Mammary epithelial cell (primary cell): ENCODE data around the gene F5.

Experiments
- EZH2 ChIP-seq: IDR thresholded peaks from 2 replicates; pipeline ENCODE4 v1.6.1; 2012; ENCODE audit warnings: low read length, inconsistent platforms, borderline replicate concordance
- TF ChIP-seq, protein P1 (sequence below), 2 donors: IDR thresholded peaks in 1 of 2; conservative IDR thresholded peaks in 1 of 2; 2 replicates each; pipeline ENCODE4 v1.5.1; 2011 to 2012; ENCODE audit warnings: inconsistent platforms in 2 of 2, low read length in 2 of 2, mild to moderate bottlenecking in 2 of 2, control low read depth in 1 of 2, low read depth in 1 of 2; ENCODE audit not compliant: insufficient read depth in 1 of 2; ENCODE audit errors: extremely low read depth in 1 of 2

- TF ChIP-seq, protein P1, sequence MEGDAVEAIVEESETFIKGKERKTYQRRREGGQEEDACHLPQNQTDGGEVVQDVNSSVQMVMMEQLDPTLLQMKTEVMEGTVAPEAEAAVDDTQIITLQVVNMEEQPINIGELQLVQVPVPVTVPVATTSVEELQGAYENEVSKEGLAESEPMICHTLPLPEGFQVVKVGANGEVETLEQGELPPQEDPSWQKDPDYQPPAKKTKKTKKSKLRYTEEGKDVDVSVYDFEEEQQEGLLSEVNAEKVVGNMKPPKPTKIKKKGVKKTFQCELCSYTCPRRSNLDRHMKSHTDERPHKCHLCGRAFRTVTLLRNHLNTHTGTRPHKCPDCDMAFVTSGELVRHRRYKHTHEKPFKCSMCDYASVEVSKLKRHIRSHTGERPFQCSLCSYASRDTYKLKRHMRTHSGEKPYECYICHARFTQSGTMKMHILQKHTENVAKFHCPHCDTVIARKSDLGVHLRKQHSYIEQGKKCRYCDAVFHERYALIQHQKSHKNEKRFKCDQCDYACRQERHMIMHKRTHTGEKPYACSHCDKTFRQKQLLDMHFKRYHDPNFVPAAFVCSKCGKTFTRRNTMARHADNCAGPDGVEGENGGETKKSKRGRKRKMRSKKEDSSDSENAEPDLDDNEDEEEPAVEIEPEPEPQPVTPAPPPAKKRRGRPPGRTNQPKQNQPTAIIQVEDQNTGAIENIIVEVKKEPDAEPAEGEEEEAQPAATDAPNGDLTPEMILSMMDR (conservative IDR thresholded peaks at IDR 0.05 in 1 of 2, IDR thresholded peaks at IDR 0.05 in 1 of 2; ENCODE audit: extremely low read depth in 1 of 2, insufficient read depth in 1 of 2, low read depth in 1 of 2, low read length in 2 of 2), result no peak
- TF ChIP-seq EZH2, result no peak
These were observed 22.6 kb downstream of the F5 start for GRCh38 chr1:169563650-169564049.
